ENCODE results near the gene POP4. TPM values are rescaled to one million over a fixed set of nuclear protein-coding genes. Genes with fewer than 3 reads are reported as not detected.

Gene POP4
- total RNA-seq, 4 donors from 2014 or later: 52.8 to 73.5 (median 71.5) TPM

DNA sequence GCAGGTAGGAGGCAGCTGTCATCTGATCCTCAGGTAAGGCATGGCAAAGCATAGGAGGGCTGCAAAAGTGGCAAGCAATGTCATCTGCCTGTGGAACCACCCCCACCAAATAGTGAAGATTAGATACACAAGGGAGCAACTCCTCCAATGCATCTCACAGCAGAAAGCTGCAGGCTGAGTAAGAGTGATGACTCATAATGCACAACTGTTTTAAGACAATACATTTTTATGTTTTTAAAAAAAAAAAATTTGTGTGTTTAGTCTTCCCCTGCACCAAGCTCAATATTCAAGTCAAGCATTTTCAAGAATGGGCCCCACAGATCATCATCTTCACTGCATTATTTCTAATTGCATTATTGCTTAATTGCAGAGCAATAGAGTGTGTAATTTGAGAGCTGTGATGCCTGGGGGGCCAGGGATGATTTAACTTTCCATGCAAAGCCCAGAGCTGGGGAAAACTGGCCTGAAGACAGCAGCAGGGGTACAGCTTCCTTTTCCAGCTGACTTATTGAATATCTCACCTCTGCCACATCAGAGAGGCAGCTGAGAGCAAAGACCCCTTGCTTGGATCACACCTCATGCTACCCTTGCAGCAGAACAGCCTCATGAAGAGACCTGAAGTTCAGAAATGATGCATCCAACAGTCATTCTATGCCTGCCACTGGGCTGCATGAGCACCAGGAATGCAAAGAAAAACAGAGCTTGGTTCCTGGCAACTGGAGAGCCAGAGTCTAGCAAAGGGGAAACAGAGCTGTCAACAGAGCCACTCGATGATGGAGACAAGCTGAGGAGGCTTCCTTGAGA lies 22.7 kb upstream of the POP4 start:
- no peak overlapping the region for H3K4me3 ChIP-seq
- 35% methylated on average over 1 of the region's 1 CpG for WGBS
- peaks cover 0 to 60% (median 0%) of the 10 kb centered on the region in 4 donors for H3K27me3 ChIP-seq
- intact Hi-C loops (cut with DNase I): no loop called here
- H3K4me1 ChIP-seq: no peaks in the 10 kb centered on the region
- DNase-seq (ENCODE audit: extremely low spot score): no peak
- H3K36me3 ChIP-seq: no peaks in the 10 kb centered on the region
- TF ChIP-seq POLR2A (IDR thresholded peaks at IDR 0.05; ENCODE audit: low read depth) (no peak), EP300 (IDR thresholded peaks at IDR 0.05) (no peak), POLR2AphosphoS5 (IDR thresholded peaks at IDR 0.05) (no peak)
- TF ChIP-seq, protein P1, sequence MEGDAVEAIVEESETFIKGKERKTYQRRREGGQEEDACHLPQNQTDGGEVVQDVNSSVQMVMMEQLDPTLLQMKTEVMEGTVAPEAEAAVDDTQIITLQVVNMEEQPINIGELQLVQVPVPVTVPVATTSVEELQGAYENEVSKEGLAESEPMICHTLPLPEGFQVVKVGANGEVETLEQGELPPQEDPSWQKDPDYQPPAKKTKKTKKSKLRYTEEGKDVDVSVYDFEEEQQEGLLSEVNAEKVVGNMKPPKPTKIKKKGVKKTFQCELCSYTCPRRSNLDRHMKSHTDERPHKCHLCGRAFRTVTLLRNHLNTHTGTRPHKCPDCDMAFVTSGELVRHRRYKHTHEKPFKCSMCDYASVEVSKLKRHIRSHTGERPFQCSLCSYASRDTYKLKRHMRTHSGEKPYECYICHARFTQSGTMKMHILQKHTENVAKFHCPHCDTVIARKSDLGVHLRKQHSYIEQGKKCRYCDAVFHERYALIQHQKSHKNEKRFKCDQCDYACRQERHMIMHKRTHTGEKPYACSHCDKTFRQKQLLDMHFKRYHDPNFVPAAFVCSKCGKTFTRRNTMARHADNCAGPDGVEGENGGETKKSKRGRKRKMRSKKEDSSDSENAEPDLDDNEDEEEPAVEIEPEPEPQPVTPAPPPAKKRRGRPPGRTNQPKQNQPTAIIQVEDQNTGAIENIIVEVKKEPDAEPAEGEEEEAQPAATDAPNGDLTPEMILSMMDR (IDR thresholded peaks at IDR 0.05): no peak
- H3K9me3 ChIP-seq: peaks cover 0 to 8% (median 6%) of the 10 kb centered on the region in 4 donors
- H3K27ac ChIP-seq (replicated peaks in 1 of 4): no peak overlapping the region

DNA sequence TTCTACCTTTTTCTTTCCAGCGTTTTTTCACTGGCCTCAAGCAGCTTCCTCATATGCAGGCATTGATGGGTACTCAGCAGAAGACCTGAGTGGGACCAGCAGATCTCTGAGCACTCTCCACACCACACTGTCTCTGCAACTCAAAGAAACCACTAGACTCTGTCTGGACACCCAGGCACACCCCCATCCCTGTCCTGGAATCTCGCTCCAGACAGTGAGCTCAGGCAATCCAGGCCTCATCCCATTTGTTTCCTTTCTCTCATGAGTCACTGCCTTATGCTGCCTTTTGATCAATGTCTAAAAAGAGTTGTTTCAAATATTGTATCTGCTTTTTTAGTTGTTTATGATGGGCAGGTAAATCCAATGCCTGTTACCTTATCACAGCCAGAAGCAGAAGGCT lies 19.7 kb upstream of the POP4 start:
- H3K27me3 ChIP-seq: peaks cover 0 to 53% (median 0%) of the 10 kb centered on the region in 4 donors
- no peak for DNase-seq (ENCODE audit: extremely low spot score)
- 60% methylated on average over 2 of the region's 2 CpGs for WGBS
- peaks cover 0 to 5% (median 2%) of the 10 kb centered on the region in 4 donors for H3K9me3 ChIP-seq
- no peak overlapping the region for H3K4me3 ChIP-seq
- H3K27ac ChIP-seq (replicated peaks in 1 of 4): no peak overlapping the region
- H3K4me1 ChIP-seq: no peaks in the 10 kb centered on the region
- TF ChIP-seq, protein P1 (IDR thresholded peaks at IDR 0.05): no peak
- no peak for TF ChIP-seq EP300 (IDR thresholded peaks at IDR 0.05)
- no peak for TF ChIP-seq POLR2A (IDR thresholded peaks at IDR 0.05; ENCODE audit: low read depth)
- no peak for TF ChIP-seq POLR2AphosphoS5 (IDR thresholded peaks at IDR 0.05)
- H3K36me3 ChIP-seq: no peaks in the 10 kb centered on the region
- intact Hi-C loops (cut with DNase I): no loop called here

DNA sequence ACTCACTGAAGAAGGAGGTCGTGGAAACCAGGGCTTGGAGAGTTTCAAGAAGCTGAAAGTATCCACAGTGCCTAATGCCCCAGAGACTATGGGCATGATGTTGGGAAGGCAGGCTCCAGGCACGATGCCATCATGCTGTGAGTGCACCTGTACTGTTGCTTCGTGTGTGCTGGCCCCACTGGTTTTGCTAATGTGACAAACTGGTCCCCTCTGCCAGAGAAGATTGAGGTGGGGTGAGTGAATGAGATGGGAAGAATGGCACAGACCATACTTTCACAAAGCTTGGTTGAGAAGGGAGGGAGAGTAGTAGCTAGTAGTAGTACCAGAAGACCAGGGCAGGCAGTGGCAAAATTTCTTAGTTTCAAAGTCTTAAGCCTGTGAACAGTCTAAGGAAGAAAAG lies 19.0 kb upstream of the POP4 start:
- no peaks in the 10 kb centered on the region for H3K4me1 ChIP-seq
- peaks cover 0 to 5% (median 0%) of the 10 kb centered on the region in 4 donors for H3K9me3 ChIP-seq
- no peak overlapping the region for H3K4me3 ChIP-seq
- no peak for TF ChIP-seq EP300 (IDR thresholded peaks at IDR 0.05)
- no peak for TF ChIP-seq POLR2AphosphoS5 (IDR thresholded peaks at IDR 0.05)
- no peak for TF ChIP-seq POLR2A (IDR thresholded peaks at IDR 0.05; ENCODE audit: low read depth)
- H3K27ac ChIP-seq (replicated peaks in 1 of 4): no peak overlapping the region
- DNase-seq (ENCODE audit: extremely low spot score): no peak
- intact Hi-C loops (cut with DNase I): no loop called here
- WGBS: 76% methylated on average over 3 of the region's 3 CpGs
- H3K27me3 ChIP-seq: peaks cover 0 to 57% (median 0%) of the 10 kb centered on the region in 4 donors
- no peaks in the 10 kb centered on the region for H3K36me3 ChIP-seq

GRCh38 chr19:29587518-29587986 lies 18.5 kb upstream of the POP4 start:
- no peaks in the 10 kb centered on the region for H3K36me3 ChIP-seq
- H3K9me3 ChIP-seq: peaks cover 0 to 5% (median 0%) of the 10 kb centered on the region in 4 donors
- no peak overlapping the region for H3K4me3 ChIP-seq
- 72% methylated on average over 2 of the region's 2 CpGs for WGBS
- no peak for TF ChIP-seq POLR2A (IDR thresholded peaks at IDR 0.05; ENCODE audit: low read depth)
- TF ChIP-seq POLR2AphosphoS5 (IDR thresholded peaks at IDR 0.05): no peak
- no peak for TF ChIP-seq EP300 (IDR thresholded peaks at IDR 0.05)
- TF ChIP-seq, protein P1 (IDR thresholded peaks at IDR 0.05): no peak
- intact Hi-C loops (cut with DNase I): no loop called here
- peaks cover 0 to 62% (median 0%) of the 10 kb centered on the region in 4 donors for H3K27me3 ChIP-seq
- no peaks in the 10 kb centered on the region for H3K4me1 ChIP-seq
- DNase-seq (ENCODE audit: extremely low spot score): no peak
- H3K27ac ChIP-seq (replicated peaks in 1 of 4): no peak overlapping the region

- DNase-seq (ENCODE audit: extremely low spot score): no peak
- no peak overlapping the region for H3K4me3 ChIP-seq
- TF ChIP-seq, protein P1 (IDR thresholded peaks at IDR 0.05): no peak
- TF ChIP-seq POLR2A (IDR thresholded peaks at IDR 0.05; ENCODE audit: low read depth) (no peak), EP300 (IDR thresholded peaks at IDR 0.05) (no peak), POLR2AphosphoS5 (IDR thresholded peaks at IDR 0.05) (no peak)
- WGBS: 91% methylated on average over 2 of the region's 2 CpGs
- intact Hi-C loops (cut with DNase I): no loop called here
- peaks cover 0 to 5% (median 0%) of the 10 kb centered on the region in 4 donors for H3K9me3 ChIP-seq
- no peaks in the 10 kb centered on the region for H3K4me1 ChIP-seq
- no peak overlapping the region for H3K27ac ChIP-seq (replicated peaks in 1 of 4)
- peaks cover 0 to 65% (median 0%) of the 10 kb centered on the region in 4 donors for H3K27me3 ChIP-seq
- no peaks in the 10 kb centered on the region for H3K36me3 ChIP-seq
Measured at GRCh38 chr19:29588095-29588494, 18.0 kb upstream of the POP4 start.

Data from esophagus muscularis mucosa (tissue), 4 donors.